ENCODE results near the gene CLECL1. TPM values are rescaled to one million over a fixed set of nuclear protein-coding genes. Genes with fewer than 3 reads are reported as not detected.
"Not testable (repeated sequence)": the region's sequence is repeated elsewhere in the genome, so short reads cannot be mapped to it uniquely, and the experiment has no call there.

CLECL1 gene
- total and polyA plus RNA-seq, 2 experiments from 2014 or later, result not detected

GRCh38 chr12:9685915-9686314 lies 47.0 kb downstream of the CLECL1 start (continued):
- TF ChIP-seq ETS1 (IDR thresholded peaks at IDR 0.05) (no peak), CREB1 (CRISPR knock-in tag; IDR thresholded peaks at IDR 0.05; ENCODE audit: low read depth) (no peak), STAT1 (IDR thresholded peaks at IDR 0.05; ENCODE audit: unreplicated experiment) (no peak), NANOG (IDR thresholded peaks at IDR 0.05; ENCODE audit: borderline replicate concordance) (no peak)

GRCh38 chr12:9685366-9685765 lies 47.5 kb downstream of the CLECL1 start:
- Mint-ChIP-seq H3K9me3 (peaks cover 11% of the 10 kb centered on the region), H3K36me3 (ENCODE audit: low read depth) (peaks cover 41% of the 10 kb centered on the region)

GRCh38 chr12:9682949-9683348 lies 49.9 kb downstream of the CLECL1 start:
- peaks cover 11% of the 10 kb centered on the region for H3K9me3 Mint-ChIP-seq
- H3K27ac Mint-ChIP-seq, result not testable (repeated sequence)

More at GRCh38 chr12:9685366-9685765, 47.5 kb downstream of the CLECL1 start:
- not testable (repeated sequence) for H3K27ac Mint-ChIP-seq; H3K27ac ChIP-seq (ENCODE audit: low read depth); H3K4me3 ChIP-seq; H3K4me2 ChIP-seq; H3K4me3 Mint-ChIP-seq; H3F3A ChIP-seq (replicated peaks; ENCODE audit: low read depth); H2AFZ ChIP-seq; ATAC-seq; H3K4me1 ChIP-seq (ENCODE audit: insufficient read depth); H3K79me2 ChIP-seq (replicated peaks; ENCODE audit: insufficient read depth); H3K36me3 ChIP-seq (ENCODE audit: insufficient read depth); H3K9me2 ChIP-seq (ENCODE audit: insufficient read depth); H3K27me3 Mint-ChIP-seq (ENCODE audit: insufficient read depth, low read depth, poor library complexity); H3K27me3 ChIP-seq (ENCODE audit: insufficient read depth); DNase-seq (ENCODE audit: low spot score); H4K20me1 ChIP-seq (replicated peaks; ENCODE audit: insufficient read depth); H3K4me1 Mint-ChIP-seq

GRCh38 chr12:9682508-9682907 lies 50.4 kb downstream of the CLECL1 start:
- H3K27ac Mint-ChIP-seq; ATAC-seq; H3K27ac ChIP-seq (ENCODE audit: low read depth); H3K27me3 ChIP-seq (ENCODE audit: insufficient read depth); H3K4me3 Mint-ChIP-seq; H2AFZ ChIP-seq; DNase-seq (ENCODE audit: low spot score); H3K36me3 ChIP-seq (ENCODE audit: insufficient read depth); H3K4me1 Mint-ChIP-seq; H3K79me2 ChIP-seq (replicated peaks; ENCODE audit: insufficient read depth); H3K4me3 ChIP-seq; H3F3A ChIP-seq (replicated peaks; ENCODE audit: low read depth); H3K27me3 Mint-ChIP-seq (ENCODE audit: insufficient read depth, low read depth, poor library complexity); H4K20me1 ChIP-seq (replicated peaks; ENCODE audit: insufficient read depth); H3K4me1 ChIP-seq (ENCODE audit: insufficient read depth); H3K9me2 ChIP-seq (ENCODE audit: insufficient read depth); H3K4me2 ChIP-seq: not testable (repeated sequence)
- Mint-ChIP-seq H3K36me3 (ENCODE audit: low read depth) (peaks cover 35% of the 10 kb centered on the region), H3K9me3 (peaks cover 11% of the 10 kb centered on the region)

More at GRCh38 chr12:9682949-9683348, 49.9 kb downstream of the CLECL1 start:
- peaks cover 35% of the 10 kb centered on the region for H3K36me3 Mint-ChIP-seq (ENCODE audit: low read depth)
- not testable (repeated sequence) for H3K9me2 ChIP-seq (ENCODE audit: insufficient read depth); H3K4me1 Mint-ChIP-seq; H3K79me2 ChIP-seq (replicated peaks; ENCODE audit: insufficient read depth); H3K27ac ChIP-seq (ENCODE audit: low read depth); H3F3A ChIP-seq (replicated peaks; ENCODE audit: low read depth); H3K4me3 Mint-ChIP-seq; H3K4me2 ChIP-seq; H3K4me3 ChIP-seq; DNase-seq (ENCODE audit: low spot score); H2AFZ ChIP-seq; H3K27me3 Mint-ChIP-seq (ENCODE audit: insufficient read depth, low read depth, poor library complexity); H3K4me1 ChIP-seq (ENCODE audit: insufficient read depth); H3K27me3 ChIP-seq (ENCODE audit: insufficient read depth); H4K20me1 ChIP-seq (replicated peaks; ENCODE audit: insufficient read depth); ATAC-seq; H3K36me3 ChIP-seq (ENCODE audit: insufficient read depth)

All from GM23338 (cell line).